ENCODE results near the gene BUB3. TPM values are rescaled to one million over a fixed set of nuclear protein-coding genes. Genes with fewer than 3 reads are reported as not detected.
A peak's percentile ranks its signal among the peaks of the same experiment; 100 is the strongest.

BUB3 gene
- total and polyA plus RNA-seq, 2 of the 13 experiments (the other 11 are each of a cell fraction or from before 2014, with no cell fraction given), result 174 to 188 TPM

DNA sequence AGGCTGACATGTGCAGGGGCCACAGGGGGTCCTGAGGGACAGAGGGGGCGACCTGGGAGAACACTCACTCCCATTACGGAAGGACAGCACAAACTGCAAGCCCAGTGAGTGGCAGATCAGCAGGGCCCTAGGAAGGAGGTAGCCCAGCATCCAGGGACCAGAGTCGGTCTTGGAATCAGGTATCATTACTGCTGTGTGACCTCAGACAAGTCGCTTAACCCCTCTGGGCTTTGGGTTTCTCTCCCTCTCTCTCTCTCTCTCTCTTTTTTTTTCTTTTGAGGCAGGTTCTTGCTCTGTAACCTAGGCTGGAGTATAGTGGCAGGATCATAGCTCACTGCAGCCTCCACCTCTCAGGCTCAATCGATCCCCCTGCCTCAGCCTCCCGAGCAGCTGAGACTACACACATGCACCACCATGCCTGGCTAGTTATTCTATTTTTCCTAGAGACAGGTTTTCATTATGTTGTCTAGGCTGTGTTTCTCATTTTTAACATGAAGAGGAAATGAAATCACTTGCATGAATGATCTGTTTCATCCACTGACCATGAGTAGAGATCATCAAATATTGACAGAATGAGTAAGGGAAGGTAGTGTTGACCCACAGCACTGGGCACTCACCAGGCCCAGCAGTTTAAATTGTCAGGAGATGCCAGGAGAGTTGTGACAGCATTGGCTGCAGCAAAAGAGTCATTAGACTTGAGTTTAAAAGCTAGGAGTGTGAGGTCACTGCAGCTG is 49.4 kb downstream of the BUB3 start (continued):
- TF ChIP-seq, protein P1, sequence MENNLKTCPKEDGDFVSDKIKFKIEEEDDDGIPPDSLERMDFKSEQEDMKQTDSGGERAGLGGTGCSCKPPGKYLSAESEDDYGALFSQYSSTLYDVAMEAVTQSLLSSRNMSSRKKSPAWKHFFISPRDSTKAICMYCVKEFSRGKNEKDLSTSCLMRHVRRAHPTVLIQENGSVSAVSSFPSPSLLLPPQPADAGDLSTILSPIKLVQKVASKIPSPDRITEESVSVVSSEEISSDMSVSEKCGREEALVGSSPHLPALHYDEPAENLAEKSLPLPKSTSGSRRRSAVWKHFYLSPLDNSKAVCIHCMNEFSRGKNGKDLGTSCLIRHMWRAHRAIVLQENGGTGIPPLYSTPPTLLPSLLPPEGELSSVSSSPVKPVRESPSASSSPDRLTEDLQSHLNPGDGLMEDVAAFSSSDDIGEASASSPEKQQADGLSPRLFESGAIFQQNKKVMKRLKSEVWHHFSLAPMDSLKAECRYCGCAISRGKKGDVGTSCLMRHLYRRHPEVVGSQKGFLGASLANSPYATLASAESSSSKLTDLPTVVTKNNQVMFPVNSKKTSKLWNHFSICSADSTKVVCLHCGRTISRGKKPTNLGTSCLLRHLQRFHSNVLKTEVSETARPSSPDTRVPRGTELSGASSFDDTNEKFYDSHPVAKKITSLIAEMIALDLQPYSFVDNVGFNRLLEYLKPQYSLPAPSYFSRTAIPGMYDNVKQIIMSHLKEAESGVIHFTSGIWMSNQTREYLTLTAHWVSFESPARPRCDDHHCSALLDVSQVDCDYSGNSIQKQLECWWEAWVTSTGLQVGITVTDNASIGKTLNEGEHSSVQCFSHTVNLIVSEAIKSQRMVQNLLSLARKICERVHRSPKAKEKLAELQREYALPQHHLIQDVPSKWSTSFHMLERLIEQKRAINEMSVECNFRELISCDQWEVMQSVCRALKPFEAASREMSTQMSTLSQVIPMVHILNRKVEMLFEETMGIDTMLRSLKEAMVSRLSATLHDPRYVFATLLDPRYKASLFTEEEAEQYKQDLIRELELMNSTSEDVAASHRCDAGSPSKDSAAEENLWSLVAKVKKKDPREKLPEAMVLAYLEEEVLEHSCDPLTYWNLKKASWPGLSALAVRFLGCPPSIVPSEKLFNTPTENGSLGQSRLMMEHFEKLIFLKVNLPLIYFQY (CRISPR knock-in tag; IDR thresholded peaks at IDR 0.05; ENCODE audit: borderline replicate concordance), result peak; percentile 39; the same call in 1 of the 2 replicates
- TF ChIP-seq FOXA1 (IDR thresholded peaks at IDR 0.05) (peak; percentile 73), FOXA1 (CRISPR knock-in tag; IDR thresholded peaks at IDR 0.05) (peak; percentile 91), ZFY (CRISPR knock-in tag; IDR thresholded peaks at IDR 0.05) (no peak), ZNF772 (CRISPR knock-in tag; IDR thresholded peaks at IDR 0.05) (no peak), PAWR (CRISPR knock-in tag; IDR thresholded peaks at IDR 0.05; ENCODE audit: borderline replicate concordance) (no peak), ZNF138 (CRISPR knock-in tag; IDR thresholded peaks at IDR 0.05; ENCODE audit: low read depth) (no peak), TOPORS (CRISPR knock-in tag; IDR thresholded peaks at IDR 0.05) (no peak), TAF1 (CRISPR knock-in tag; IDR thresholded peaks at IDR 0.05) (no peak), TGIF2 (CRISPR knock-in tag; IDR thresholded peaks at IDR 0.05) (no peak), CREM (IDR thresholded peaks at IDR 0.05) (peak; percentile 32; the same call in 1 of the 2 replicates), CREM (CRISPR knock-in tag; IDR thresholded peaks at IDR 0.05) (no peak), YY1 (IDR thresholded peaks at IDR 0.05; ENCODE audit: insufficient read depth, insufficient replicate concordance, low read depth, low read length) (no peak), SP140L (CRISPR knock-in tag; IDR thresholded peaks at IDR 0.05; ENCODE audit: borderline replicate concordance) (no peak), SATB2 (CRISPR knock-in tag; IDR thresholded peaks at IDR 0.05) (no peak), HOXD1 (CRISPR knock-in tag; IDR thresholded peaks at IDR 0.05) (no peak), KDM5A (IDR thresholded peaks at IDR 0.05; ENCODE audit: borderline replicate concordance, low read length) (no peak), HDAC2 (CRISPR knock-in tag; IDR thresholded peaks at IDR 0.05) (0 out of 2 replicates have a peak, but pooled peaks have one; percentile 28), FOSL2 (CRISPR knock-in tag; IDR thresholded peaks at IDR 0.05) (peak; percentile 97), ZNF331 (CRISPR knock-in tag; IDR thresholded peaks at IDR 0.05) (no peak), IKZF1 (IDR thresholded peaks at IDR 0.05) (no peak), ATF1 (CRISPR knock-in tag; IDR thresholded peaks at IDR 0.05) (no peak)
- TF ChIP-seq, protein P2, sequence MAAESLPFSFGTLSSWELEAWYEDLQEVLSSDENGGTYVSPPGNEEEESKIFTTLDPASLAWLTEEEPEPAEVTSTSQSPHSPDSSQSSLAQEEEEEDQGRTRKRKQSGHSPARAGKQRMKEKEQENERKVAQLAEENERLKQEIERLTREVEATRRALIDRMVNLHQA (CRISPR knock-in tag; IDR thresholded peaks at IDR 0.05), result no peak
- TF ChIP-seq, protein P3, sequence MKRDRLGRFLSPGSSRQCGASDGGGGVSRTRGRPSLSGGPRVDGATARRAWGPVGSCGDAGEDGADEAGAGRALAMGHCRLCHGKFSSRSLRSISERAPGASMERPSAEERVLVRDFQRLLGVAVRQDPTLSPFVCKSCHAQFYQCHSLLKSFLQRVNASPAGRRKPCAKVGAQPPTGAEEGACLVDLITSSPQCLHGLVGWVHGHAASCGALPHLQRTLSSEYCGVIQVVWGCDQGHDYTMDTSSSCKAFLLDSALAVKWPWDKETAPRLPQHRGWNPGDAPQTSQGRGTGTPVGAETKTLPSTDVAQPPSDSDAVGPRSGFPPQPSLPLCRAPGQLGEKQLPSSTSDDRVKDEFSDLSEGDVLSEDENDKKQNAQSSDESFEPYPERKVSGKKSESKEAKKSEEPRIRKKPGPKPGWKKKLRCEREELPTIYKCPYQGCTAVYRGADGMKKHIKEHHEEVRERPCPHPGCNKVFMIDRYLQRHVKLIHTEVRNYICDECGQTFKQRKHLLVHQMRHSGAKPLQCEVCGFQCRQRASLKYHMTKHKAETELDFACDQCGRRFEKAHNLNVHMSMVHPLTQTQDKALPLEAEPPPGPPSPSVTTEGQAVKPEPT (CRISPR knock-in tag; IDR thresholded peaks at IDR 0.05; ENCODE audit: low read depth), result no peak
- TF ChIP-seq, protein P4, sequence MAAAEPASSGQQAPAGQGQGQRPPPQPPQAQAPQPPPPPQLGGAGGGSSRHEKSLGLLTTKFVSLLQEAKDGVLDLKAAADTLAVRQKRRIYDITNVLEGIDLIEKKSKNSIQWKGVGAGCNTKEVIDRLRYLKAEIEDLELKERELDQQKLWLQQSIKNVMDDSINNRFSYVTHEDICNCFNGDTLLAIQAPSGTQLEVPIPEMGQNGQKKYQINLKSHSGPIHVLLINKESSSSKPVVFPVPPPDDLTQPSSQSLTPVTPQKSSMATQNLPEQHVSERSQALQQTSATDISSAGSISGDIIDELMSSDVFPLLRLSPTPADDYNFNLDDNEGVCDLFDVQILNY (CRISPR knock-in tag; conservative IDR thresholded peaks at IDR 0.05), result no peak

Measured in HepG2 (cell line).